IMR-90 (cell line): Measurements from ENCODE around the gene TRIO.

ENCODE experiments used
- BHLHE40 ChIP-seq: fragments of 150-350 bp; IDR thresholded peaks from 2 replicates; pipeline ENCODE4 v1.6.1; 2016; ENCODE audit warnings: mild to moderate bottlenecking, low read depth, low read length
- CEBPB ChIP-seq: IDR thresholded peaks from 2 replicates; pipeline ENCODE4 v1.6.1; 2012; ENCODE audit warnings: low read depth, low read length, improper control_type of control experiment
- MAFK ChIP-seq: IDR thresholded peaks from 2 replicates; pipeline ENCODE4 v1.6.1; 2012; ENCODE audit warnings: low read depth, low read length, improper control_type of control experiment
- MAZ ChIP-seq: IDR thresholded peaks from 2 replicates; pipeline ENCODE4 v1.6.1; 2012; ENCODE audit warnings: low read depth, mild to moderate bottlenecking, low read length, improper control_type of control experiment, moderate library complexity, borderline replicate concordance
- MXI1 ChIP-seq: IDR thresholded peaks from 2 replicates; pipeline ENCODE4 v1.6.1; 2012; ENCODE audit warnings: low read depth, mild to moderate bottlenecking, low read length, moderate library complexity, borderline replicate concordance
- NFE2L2 ChIP-seq: fragments of 150-350 bp; IDR thresholded peaks from 2 replicates; pipeline ENCODE4 v1.6.1; 2016; ENCODE audit warnings: low read depth, mild to moderate bottlenecking, low read length
- POLR2A ChIP-seq: IDR thresholded peaks from 2 replicates; pipeline ENCODE4 v1.6.1; 2012; ENCODE audit warnings: mild to moderate bottlenecking, low read depth, low read length
- RAD21 ChIP-seq: IDR thresholded peaks from 2 replicates; pipeline ENCODE4 v1.6.1; 2012; ENCODE audit warnings: low read length, improper control_type of control experiment
- RFX5 ChIP-seq: IDR thresholded peaks from 2 replicates; pipeline ENCODE4 v1.8.0; 2012; ENCODE audit warnings: low read depth, mild to moderate bottlenecking, low read length, moderate library complexity
- SMC3 ChIP-seq: fragments of 150-350 bp; IDR thresholded peaks from 2 replicates; pipeline ENCODE4 v1.6.1; 2016; ENCODE audit warnings: low read depth, mild to moderate bottlenecking, antibody characterized with exemption, low read length, moderate library complexity
- TF ChIP-seq, protein P1 (sequence below): conservative IDR thresholded peaks from 2 replicates; pipeline ENCODE4 v1.5.1; 2012; ENCODE audit warnings: mild to moderate bottlenecking, low read depth, low read length, improper control_type of control experiment
- TF ChIP-seq, protein P2 (sequence below): fragments of 150-350 bp; IDR thresholded peaks from 2 replicates; pipeline ENCODE4 v1.6.1; 2017; ENCODE audit warnings: mild to moderate bottlenecking, antibody characterized with exemption, low read length, low read depth

DNA sequence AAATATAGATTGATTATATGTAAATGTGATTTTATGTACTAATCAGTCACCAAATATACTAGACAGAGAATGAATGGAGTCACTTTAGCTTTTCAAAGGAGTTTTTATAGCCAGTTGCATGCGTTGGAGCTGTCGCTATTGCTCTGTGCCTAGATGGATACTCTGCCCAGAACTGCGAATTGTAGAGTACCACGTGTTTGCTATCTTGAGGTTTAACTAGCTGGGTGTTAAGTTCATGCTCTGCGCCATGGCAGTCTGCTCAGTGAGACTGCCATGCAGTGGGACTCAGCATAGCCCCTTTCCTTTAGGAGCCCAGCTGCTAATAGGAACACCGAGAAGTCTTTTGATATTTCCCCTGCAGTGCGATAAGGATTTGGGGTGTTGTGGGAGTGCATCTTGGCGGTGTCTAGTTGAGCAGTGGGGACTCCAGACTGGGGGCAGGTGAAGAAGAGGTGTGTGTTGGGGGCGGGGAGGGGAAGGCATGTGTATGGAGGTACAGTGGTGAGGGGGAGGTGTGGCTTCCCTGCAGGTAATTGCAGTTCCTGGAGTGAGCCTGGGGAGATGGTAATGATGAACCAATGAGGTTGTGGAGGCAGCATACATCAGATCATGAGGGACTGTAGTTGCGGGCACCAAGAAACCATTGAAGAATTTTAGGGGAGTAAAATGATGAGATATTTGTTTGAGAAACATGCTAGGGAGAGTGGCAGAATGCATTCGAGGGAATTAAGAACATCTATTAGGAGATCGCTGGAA is 118.9 kb downstream of the TRIO start:
- TF ChIP-seq RFX5: no peak
- TF ChIP-seq POLR2A: no peak
- TF ChIP-seq, protein P1, sequence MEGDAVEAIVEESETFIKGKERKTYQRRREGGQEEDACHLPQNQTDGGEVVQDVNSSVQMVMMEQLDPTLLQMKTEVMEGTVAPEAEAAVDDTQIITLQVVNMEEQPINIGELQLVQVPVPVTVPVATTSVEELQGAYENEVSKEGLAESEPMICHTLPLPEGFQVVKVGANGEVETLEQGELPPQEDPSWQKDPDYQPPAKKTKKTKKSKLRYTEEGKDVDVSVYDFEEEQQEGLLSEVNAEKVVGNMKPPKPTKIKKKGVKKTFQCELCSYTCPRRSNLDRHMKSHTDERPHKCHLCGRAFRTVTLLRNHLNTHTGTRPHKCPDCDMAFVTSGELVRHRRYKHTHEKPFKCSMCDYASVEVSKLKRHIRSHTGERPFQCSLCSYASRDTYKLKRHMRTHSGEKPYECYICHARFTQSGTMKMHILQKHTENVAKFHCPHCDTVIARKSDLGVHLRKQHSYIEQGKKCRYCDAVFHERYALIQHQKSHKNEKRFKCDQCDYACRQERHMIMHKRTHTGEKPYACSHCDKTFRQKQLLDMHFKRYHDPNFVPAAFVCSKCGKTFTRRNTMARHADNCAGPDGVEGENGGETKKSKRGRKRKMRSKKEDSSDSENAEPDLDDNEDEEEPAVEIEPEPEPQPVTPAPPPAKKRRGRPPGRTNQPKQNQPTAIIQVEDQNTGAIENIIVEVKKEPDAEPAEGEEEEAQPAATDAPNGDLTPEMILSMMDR: no peak
- no peak for TF ChIP-seq SMC3
- TF ChIP-seq, protein P2, sequence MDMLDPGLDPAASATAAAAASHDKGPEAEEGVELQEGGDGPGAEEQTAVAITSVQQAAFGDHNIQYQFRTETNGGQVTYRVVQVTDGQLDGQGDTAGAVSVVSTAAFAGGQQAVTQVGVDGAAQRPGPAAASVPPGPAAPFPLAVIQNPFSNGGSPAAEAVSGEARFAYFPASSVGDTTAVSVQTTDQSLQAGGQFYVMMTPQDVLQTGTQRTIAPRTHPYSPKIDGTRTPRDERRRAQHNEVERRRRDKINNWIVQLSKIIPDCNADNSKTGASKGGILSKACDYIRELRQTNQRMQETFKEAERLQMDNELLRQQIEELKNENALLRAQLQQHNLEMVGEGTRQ: no peak
- no peak for TF ChIP-seq MAFK
- no peak for TF ChIP-seq MAZ
- no peak for TF ChIP-seq RAD21
- no peak for TF ChIP-seq MXI1
- TF ChIP-seq CEBPB: no peak
- no peak for TF ChIP-seq BHLHE40
- TF ChIP-seq NFE2L2: no peak
